Neural progenitor cell (in vitro differentiated cells): ENCODE data around the gene KCND1. TPM values are rescaled to one million over a fixed set of nuclear protein-coding genes. Genes with fewer than 3 reads are reported as not detected.

Experiments
- DNase-seq: peaks from one replicate; pipeline ENCODE4 v3.0.0-alpha.2; 2016; ENCODE audit warnings: low spot score
- H2AFZ ChIP-seq: fragments of 200-600 bp; sonication (generic); replicated peaks from 2 replicates; pipeline ENCODE4 v1.6.1; 2016; ENCODE audit warnings: antibody characterized with exemption
- H3F3A ChIP-seq: fragments of 200-600 bp; sonication (generic); 2 replicates; pipeline ENCODE4 v1.6.1; 2016; ENCODE audit warnings: antibody characterized with exemption, low read depth
- H3K27ac ChIP-seq: fragments of 200-600 bp; sonication (generic); 2 replicates; pipeline ENCODE4 v1.5.1; 2016; ENCODE audit warnings: mild to moderate bottlenecking
- H3K27me3 ChIP-seq: fragments of 200-600 bp; sonication (generic); 2 replicates; pipeline ENCODE4 v1.6.1; 2016; ENCODE audit warnings: mild to moderate bottlenecking, moderate library complexity
- H3K36me3 ChIP-seq: fragments of 200-600 bp; sonication (generic); 2 replicates; pipeline ENCODE4 v1.5.1; 2016
- H3K4me1 ChIP-seq: fragments of 200-600 bp; sonication (generic); 2 replicates; pipeline ENCODE4 v1.6.1; 2016; ENCODE audit warnings: mixed run types
- H3K4me2 ChIP-seq: fragments of 200-600 bp; sonication (generic); 2 replicates; pipeline ENCODE4 v1.6.1; 2016
- H3K4me3 ChIP-seq: fragments of 200-600 bp; sonication (generic); 2 replicates; pipeline ENCODE4 v1.5.1; 2016
- H3K79me2 ChIP-seq: fragments of 200-600 bp; sonication (generic); 2 replicates; pipeline ENCODE4 v1.6.1; 2016; ENCODE audit warnings: low read depth
- H3K9ac ChIP-seq: fragments of 200-600 bp; sonication (generic); 2 replicates; pipeline ENCODE4 v1.6.1; 2016
- H3K9me3 ChIP-seq: fragments of 200-600 bp; sonication (generic); 2 replicates; pipeline ENCODE4 v1.5.1; 2016; ENCODE audit warnings: low read depth
- H4K20me1 ChIP-seq: fragments of 200-600 bp; sonication (generic); 2 replicates; pipeline ENCODE4 v1.6.1; 2016; ENCODE audit warnings: low read depth
- H3K27ac Mint-ChIP-seq: 3 replicates; pipeline ENCODE4 v1.8.0; 2021; ENCODE audit warnings: mixed read lengths
- H3K27me3 Mint-ChIP-seq: 2 replicates; pipeline ENCODE4 v1.8.0; 2022; ENCODE audit warnings: low read depth, mild to moderate bottlenecking, inconsistent platforms, moderate library complexity, mixed read lengths; ENCODE audit not compliant: insufficient read depth
- H3K36me3 Mint-ChIP-seq: 3 replicates; pipeline ENCODE4 v1.8.0; 2021; ENCODE audit warnings: mixed read lengths
- H3K4me1 Mint-ChIP-seq: 3 replicates; pipeline ENCODE4 v1.8.0; 2021; ENCODE audit warnings: mixed read lengths
- H3K4me3 Mint-ChIP-seq: 3 replicates; pipeline ENCODE4 v1.8.0; 2021; ENCODE audit warnings: mild to moderate bottlenecking, moderate library complexity, mixed read lengths
- H3K9me3 Mint-ChIP-seq: 3 replicates; pipeline ENCODE4 v1.8.0; 2020; ENCODE audit warnings: mixed read lengths
- CTCF ChIP-seq: fragments of 200-600 bp; sonication (generic); IDR thresholded peaks from 2 replicates; pipeline ENCODE4 v1.5.1; 2017; ENCODE audit warnings: antibody characterized with exemption, mild to moderate bottlenecking
- EZH2 ChIP-seq: fragments of 200-600 bp; sonication (generic); IDR thresholded peaks from 2 replicates; pipeline ENCODE4 v1.6.1; 2017; ENCODE audit warnings: antibody characterized with exemption, mild to moderate bottlenecking, moderate library complexity
- EZH2phosphoT487 ChIP-seq: fragments of 200-600 bp; sonication (generic); IDR thresholded peaks from 2 replicates; pipeline ENCODE4 v1.6.1; 2017; ENCODE audit warnings: antibody characterized with exemption
- total RNA-seq: library from RNA; depleted of rRNA; stranded (reverse); fragments of >200 nt; gene quantifications from 2 replicates; pipeline ENCODE4 v1.2.3, GENCODE V29; 2015; ENCODE audit warnings: low replicate concordance

KCND1 gene
- total RNA-seq, 1 donor from 2014 or later: 0.39 TPM

- Histone ChIP-seq H3K27me3 (no peaks in the 10 kb centered on the region), H3K4me3 (no peak overlapping the region), H3F3A (no peaks in the 10 kb centered on the region), H4K20me1 (peaks cover 3% of the 10 kb centered on the region), H3K4me2 (no peak overlapping the region), H3K27ac (no peak overlapping the region), H2AFZ (no peak overlapping the region), H3K9me3 (no peaks in the 10 kb centered on the region), H3K9ac (no peak overlapping the region), H3K4me1 (no peaks in the 10 kb centered on the region), H3K79me2 (no peaks in the 10 kb centered on the region), H3K36me3 (no peaks in the 10 kb centered on the region)
- Mint-ChIP-seq H3K4me1 (no peaks in the 10 kb centered on the region), H3K27me3 (peaks cover 7% of the 10 kb centered on the region), H3K36me3 (peaks cover 4% of the 10 kb centered on the region), H3K4me3 (no peak overlapping the region), H3K9me3 (peaks cover 2% of the 10 kb centered on the region), H3K27ac (no peak overlapping the region)
- TF ChIP-seq CTCF: no peak
- TF ChIP-seq EZH2phosphoT487: no peak
- no peak for TF ChIP-seq EZH2
- DNase-seq: no peak
Observed at GRCh38 chrX:48992341-48992740, 20.7 kb upstream of the KCND1 start.

- Mint-ChIP-seq H3K36me3 (peaks cover 7% of the 10 kb centered on the region), H3K27ac (no peak overlapping the region), H3K4me1 (no peaks in the 10 kb centered on the region), H3K4me3 (no peak overlapping the region), H3K27me3 (peaks cover 6% of the 10 kb centered on the region), H3K9me3 (peaks cover 5% of the 10 kb centered on the region)
- Histone ChIP-seq H3K36me3 (no peaks in the 10 kb centered on the region), H3K27ac (no peak overlapping the region), H3K9me3 (no peaks in the 10 kb centered on the region), H2AFZ (no peak overlapping the region), H3K27me3 (no peaks in the 10 kb centered on the region), H3F3A (no peaks in the 10 kb centered on the region), H4K20me1 (no peaks in the 10 kb centered on the region), H3K4me1 (no peaks in the 10 kb centered on the region), H3K4me2 (no peak overlapping the region), H3K79me2 (no peaks in the 10 kb centered on the region), H3K4me3 (no peak overlapping the region), H3K9ac (no peak overlapping the region)
- DNase-seq: no peak
- TF ChIP-seq CTCF: no peak
- no peak for TF ChIP-seq EZH2phosphoT487
- no peak for TF ChIP-seq EZH2
Observed at GRCh38 chrX:48989483-48989882, 17.8 kb upstream of the KCND1 start.

DNA sequence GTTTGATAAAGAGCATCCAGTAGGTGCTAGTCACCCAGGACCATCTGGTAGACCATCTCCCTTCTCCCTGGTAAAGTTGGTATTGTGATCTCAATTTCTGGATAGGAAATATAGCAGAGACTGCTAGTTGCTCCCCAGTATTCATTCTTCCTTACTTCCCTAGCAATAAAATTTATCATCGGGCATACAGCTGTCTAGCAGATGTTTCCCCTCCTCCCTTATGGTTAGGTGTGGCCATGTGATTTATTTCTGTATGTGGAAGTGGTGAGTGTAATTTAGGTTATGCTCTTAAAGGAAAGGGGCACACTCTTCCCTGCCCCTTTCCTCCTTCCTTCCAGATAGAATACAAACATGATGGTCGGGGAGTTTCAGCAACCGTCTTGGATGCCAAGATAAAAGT is 12.3 kb upstream of the KCND1 start:
- Mint-ChIP-seq H3K4me1 (no peaks in the 10 kb centered on the region), H3K27ac (no peak overlapping the region), H3K36me3 (peaks cover 15% of the 10 kb centered on the region), H3K9me3 (peaks cover 9% of the 10 kb centered on the region), H3K4me3 (no peak overlapping the region), H3K27me3 (peaks cover 9% of the 10 kb centered on the region)
- Histone ChIP-seq H3K27ac (no peak overlapping the region), H4K20me1 (no peaks in the 10 kb centered on the region), H3K9ac (no peak overlapping the region), H2AFZ (no peak overlapping the region), H3K9me3 (no peaks in the 10 kb centered on the region), H3K36me3 (no peaks in the 10 kb centered on the region), H3K27me3 (no peaks in the 10 kb centered on the region), H3K4me3 (no peak overlapping the region), H3F3A (no peaks in the 10 kb centered on the region), H3K4me1 (no peaks in the 10 kb centered on the region), H3K4me2 (no peak overlapping the region), H3K79me2 (no peaks in the 10 kb centered on the region)
- TF ChIP-seq EZH2 (no peak), CTCF (no peak), EZH2phosphoT487 (no peak)
- no peak for DNase-seq

DNA sequence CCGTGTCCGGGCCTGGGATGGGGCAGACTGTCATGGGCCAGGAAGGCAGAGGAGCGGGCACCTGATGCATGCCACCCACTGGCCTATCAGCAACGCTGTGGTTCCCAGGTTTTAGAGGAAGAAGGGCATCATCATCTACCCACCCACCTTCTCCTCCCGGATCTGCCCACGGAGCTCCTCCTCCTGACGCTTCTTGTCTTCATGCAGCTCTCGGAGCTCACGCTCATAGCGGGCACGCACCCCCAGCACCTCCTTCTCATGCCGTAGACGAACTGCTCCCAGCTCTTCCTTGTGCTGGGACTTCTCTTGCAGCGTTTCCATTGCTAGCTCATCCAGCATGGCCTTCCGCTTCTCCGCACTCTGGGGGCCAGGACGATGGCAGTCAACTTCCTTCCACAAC is 11.4 kb upstream of the KCND1 start:
- Histone ChIP-seq H3K4me3 (no peak overlapping the region), H4K20me1 (no peaks in the 10 kb centered on the region), H3K4me2 (no peak overlapping the region), H3K9ac (no peak overlapping the region), H3K36me3 (no peaks in the 10 kb centered on the region), H3F3A (no peaks in the 10 kb centered on the region), H3K9me3 (no peaks in the 10 kb centered on the region), H2AFZ (no peak overlapping the region), H3K27me3 (no peaks in the 10 kb centered on the region), H3K4me1 (no peaks in the 10 kb centered on the region), H3K79me2 (no peaks in the 10 kb centered on the region), H3K27ac (no peak overlapping the region)
- no peak for TF ChIP-seq CTCF
- no peak for TF ChIP-seq EZH2phosphoT487
- TF ChIP-seq EZH2: no peak
- H3K27me3 Mint-ChIP-seq: peaks cover 8% of the 10 kb centered on the region
- peaks cover 17% of the 10 kb centered on the region for H3K36me3 Mint-ChIP-seq
- no peak for DNase-seq
- no peak overlapping the region for H3K4me3 Mint-ChIP-seq
- H3K4me1 Mint-ChIP-seq: no peaks in the 10 kb centered on the region
- H3K27ac Mint-ChIP-seq: no peak overlapping the region
- H3K9me3 Mint-ChIP-seq: peaks cover 13% of the 10 kb centered on the region
